GM18873 (cell line): ENCODE measurements around the gene ZNF695.

Experiments used
- ATAC-seq: cut with Tn5 transposase; IDR thresholded peaks from one replicate; pipeline ENCODE4 v1.9.1; 2021; ENCODE audit warnings: mild to moderate bottlenecking, moderate library complexity, moderate number of reproducible peaks; ENCODE audit not compliant: unreplicated experiment, low FRiP score

Gene ZNF695

DNA sequence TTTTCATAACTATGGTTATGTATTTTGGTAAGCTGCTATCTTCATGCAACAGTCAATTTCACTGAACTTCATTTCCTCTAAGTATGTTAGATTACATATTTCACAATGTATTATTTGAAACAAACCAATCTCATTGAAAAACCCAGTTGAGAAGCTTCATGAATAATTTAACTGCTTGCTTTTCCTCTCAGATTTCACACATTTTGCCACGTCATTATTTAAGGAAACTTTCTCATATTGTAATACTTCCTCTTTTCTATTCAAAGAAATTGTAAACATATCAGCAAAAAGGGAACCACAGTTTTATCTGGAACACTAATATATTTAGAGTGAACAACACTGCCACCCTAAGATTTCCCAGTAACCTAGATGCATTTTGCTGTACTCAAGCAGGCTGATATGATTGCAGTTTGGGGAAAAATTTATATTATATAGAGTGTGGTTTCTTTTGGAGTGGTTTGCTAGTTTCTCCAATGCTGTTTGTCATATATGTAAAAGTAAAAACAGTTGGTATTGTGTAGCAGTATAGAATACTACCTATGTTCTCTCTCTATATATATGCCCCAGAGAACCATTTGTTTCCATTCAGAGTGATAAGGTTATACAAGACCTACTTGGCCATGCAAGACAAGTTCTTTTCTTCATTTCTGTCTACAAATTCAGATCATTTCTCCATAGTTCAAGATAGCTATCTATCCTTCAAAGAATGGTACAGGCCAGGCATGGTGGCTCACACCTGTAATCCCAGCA, 47.7 kb downstream of the ZNF695 start:
- ATAC-seq: no peak

DNA sequence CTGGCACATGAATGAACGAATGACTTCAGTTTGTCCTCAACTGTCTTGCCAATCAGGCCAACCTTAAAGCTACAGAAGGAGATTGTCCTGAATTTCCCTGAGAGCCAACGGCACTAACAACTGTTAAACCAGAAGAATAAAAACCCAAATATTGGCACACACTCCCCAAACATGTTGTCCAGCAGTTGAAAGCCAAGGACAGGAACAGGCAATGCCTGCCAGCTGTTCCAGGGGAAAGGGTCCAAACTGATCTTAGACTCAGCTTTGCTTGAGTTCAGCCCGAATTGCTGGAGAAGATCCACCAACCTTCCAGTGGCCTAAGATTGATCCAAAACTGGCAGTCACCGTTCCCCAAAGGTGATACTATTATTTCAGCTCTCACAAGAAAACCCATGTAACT, 53.7 kb downstream of the ZNF695 start:
- ATAC-seq: no peak

DNA sequence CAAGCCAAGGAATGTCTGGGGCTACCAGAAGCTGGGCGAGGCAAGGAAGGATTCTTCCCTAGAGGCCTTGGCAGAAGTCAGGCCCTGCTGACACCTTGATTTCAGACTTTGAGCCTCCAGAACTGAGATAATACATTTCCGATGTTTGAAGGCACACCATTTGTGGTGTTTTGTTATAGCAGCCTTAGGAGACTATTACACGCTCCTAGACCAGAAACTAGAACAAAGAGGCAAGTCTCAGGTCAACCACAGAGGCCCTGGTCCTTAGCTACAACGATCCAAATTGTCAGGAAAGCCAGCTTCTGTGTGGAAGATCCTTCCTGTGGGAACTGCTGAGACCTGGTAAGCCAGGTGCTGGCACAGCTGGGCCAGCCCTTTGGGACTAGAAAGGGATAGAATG, 56.4 kb downstream of the ZNF695 start:
- ATAC-seq: no peak

DNA sequence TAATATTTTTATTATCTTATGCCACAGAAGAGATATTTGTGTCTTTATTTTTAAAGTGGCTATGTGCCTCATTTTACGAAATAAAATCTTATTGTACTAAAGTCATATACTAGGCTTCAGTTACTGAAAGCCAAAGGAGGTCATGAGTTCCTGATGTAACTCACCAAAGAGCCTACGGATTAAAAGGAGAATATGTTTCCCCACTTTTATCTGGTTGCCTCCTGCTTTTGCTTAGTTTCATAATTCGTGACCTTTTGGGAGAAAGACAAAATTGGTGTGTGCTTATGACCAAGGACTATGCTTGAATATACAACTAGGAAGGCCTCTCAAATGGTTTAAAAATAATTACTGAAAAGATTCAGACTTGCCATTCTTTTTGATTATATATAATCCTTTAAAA, 57.9 kb downstream of the ZNF695 start:
- ATAC-seq: no peak

DNA sequence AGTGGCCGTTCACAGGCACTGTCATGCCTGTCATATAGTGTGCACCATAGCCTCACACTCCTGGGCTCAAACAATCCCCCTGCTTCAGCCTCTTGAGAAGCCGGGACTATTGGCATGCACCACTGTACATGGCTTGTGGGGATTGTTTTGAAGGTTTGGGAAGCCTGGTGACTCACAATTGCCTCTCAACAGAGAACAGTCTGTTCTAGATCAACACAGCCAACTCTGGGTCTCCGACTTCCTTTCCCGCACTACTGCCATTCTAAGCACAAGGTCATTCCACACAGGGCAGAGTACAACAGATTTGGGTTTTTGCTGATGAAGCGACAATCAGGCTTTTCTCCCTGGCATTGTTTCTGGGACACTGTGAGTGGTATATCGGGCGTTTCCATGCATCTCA, 60.6 kb downstream of the ZNF695 start:
- no peak for ATAC-seq

DNA sequence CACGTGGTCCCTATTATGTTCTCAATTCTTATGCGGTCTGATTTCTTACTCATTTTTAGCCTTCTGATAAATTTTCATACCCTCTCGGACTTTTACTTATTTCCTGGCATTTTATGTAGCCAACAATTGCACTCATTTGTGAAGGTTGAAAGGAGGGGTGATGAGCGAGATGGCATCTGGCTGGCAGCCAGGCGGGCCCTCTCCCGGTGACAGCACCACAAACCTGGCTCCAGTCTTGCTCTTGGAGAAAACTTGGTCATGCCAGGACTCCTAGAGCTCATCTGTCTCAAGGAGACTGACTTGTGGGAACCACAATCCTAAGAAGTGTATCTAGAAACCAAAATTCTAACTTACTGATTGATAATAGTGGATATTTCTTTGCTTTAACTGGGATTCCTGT, 61.5 kb downstream of the ZNF695 start:
- no peak for ATAC-seq
